ENCODE results near the gene LDLRAD4.

GRCh38 chr18:13217971-13218367, 591 bp upstream of the LDLRAD4 start:
- TF ChIP-seq CTCF (IDR thresholded peaks at IDR 0.05; ENCODE audit: insufficient read depth, low read length) (no peak), POLR2AphosphoS5 (IDR thresholded peaks at IDR 0.05; ENCODE audit: low read depth) (no peak), GABPA (IDR thresholded peaks at IDR 0.05; ENCODE audit: low read depth) (no peak), REST (IDR thresholded peaks at IDR 0.05; ENCODE audit: insufficient replicate concordance, low read depth) (no peak)

All from HL-60 (cell line).